Fibroblast of peridontal ligament (primary cell): ENCODE data around the gene CYB5R3.

Source experiments
- DNase-seq: peaks from one replicate; pipeline ENCODE4 v3.0.0-alpha.2; 2010; ENCODE audit errors: extremely low read depth

The CYB5R3 gene

DNA sequence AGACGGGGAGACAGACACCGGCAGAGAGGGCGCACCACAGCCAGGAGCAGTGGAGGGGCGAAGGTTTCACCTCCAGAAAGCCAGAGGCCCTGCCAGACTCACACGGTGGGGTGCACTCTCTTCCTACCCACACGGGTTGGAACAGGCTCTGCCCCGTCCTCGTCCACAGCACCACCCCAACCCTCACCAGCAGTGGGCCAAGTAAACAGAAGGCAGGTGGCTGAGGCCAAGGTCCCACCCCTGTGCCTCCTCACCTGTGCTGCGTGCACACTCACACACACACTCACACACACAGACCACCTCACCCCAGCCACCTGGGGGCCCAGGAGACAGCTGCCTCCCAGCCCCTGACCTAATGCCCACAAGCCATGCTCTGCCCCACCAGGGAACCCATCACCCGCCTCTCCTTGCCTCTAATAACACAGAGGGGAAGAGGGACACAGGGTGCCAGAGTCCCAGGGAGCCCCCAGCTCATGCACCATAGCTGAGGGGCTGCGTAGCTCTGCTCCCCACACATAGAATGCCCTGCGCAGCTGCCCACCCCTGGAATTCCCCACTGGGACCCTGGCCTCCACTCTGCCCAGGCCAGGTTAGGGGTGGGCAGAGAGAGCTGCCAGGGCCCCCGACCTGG lies 3.1 kb downstream of the CYB5R3 start:
- DNase-seq: no peak

DNA sequence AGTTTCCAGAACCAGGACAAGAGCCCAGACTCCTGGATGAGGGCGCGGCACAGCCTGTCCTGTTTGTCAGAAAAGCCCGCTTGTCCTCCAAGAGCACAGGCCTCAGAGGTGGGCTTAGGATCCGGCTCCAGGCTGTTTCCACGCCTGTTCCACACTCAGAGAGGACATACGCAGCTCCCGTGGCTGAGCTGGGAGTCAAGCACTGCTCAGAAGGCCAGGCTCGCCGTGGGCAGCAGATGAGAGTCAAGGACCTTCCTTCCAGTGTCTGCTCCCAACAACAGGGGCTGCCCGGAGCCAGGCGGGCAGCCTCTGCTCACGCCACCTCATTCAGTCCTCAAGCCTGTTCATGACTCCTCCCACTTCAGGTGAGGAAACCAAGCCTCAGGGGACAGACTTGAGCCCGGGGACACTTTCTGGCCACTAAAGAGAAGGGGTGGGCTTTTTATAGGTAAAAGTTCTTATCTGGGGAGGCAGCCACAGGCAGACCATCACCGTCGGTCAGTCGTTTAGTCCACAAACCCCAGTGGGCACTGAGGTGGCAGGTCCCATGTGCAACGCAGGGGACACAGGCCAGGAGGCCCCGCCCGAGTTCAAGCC lies 3.8 kb downstream of the CYB5R3 start:
- DNase-seq: no peak

- DNase-seq: peak; percentile 22
These were observed 4.5 kb downstream of the CYB5R3 start for GRCh38 chr22:42644422-42645340.

DNA sequence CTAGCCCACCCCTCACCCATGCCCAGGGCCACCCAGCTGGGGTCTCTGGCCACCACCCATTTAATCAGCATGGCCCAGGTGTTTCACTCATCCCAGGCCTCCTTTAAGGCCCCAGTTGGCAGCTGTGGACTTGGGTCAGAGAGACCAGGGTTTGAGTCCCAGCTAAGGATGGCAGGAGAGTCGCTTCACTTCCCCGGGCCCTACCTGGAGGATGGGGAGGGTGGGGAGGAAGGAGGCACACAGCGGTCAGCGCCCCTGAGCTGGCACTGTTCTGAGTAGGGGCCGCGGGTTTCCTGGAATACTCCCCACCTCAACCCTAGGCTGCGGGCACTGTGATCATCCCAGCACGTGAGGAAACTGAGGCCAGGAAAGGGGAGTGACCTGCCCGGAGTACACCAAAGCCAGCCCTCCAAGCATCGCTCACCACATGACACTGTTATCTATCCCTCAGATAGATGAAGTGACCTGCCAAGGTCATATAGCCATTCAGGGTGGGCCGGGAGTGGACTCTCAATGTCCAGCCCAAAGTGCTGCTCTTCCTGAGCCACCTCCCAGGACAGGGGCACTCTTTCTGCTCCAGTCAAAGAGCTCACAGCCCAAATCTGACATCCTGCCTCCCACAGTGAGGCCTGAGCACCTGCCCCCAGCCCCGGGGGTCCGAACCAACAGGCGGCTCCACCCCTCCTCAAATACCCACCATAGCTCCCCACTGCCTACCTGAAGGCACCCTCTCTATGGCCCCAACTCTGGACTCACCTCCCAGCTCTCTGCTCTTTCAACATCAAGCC lies 5.4 kb downstream of the CYB5R3 start:
- DNase-seq: no peak

- DNase-seq: no peak
These were observed 6.2 kb downstream of the CYB5R3 start for GRCh38 chr22:42642806-42643633.

GRCh38 chr22:42641801-42642413 lies 7.3 kb downstream of the CYB5R3 start:
- DNase-seq: no peak

- DNase-seq: no peak
These were observed 9.5 kb downstream of the CYB5R3 start for GRCh38 chr22:42639541-42640241.

DNA sequence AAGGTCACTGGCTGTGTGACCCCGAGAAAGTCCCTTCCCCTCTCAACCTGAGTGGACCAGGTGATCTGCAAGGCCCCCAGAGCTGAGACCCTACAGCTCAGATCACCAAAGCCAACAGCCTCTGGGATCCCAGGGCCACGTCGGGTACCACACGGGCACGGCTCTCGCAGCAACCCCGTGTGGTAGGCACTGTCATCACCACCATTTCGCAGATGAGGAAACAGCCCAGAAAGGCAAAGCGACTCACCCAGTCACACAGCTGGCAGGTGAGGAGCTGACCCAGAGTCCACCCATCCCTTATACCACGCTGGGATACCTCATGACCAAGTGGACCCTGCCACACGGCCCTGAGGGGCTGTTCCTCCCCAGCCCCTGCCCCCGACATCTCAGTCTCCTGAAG lies 11.6 kb downstream of the CYB5R3 start:
- DNase-seq: no peak

DNA sequence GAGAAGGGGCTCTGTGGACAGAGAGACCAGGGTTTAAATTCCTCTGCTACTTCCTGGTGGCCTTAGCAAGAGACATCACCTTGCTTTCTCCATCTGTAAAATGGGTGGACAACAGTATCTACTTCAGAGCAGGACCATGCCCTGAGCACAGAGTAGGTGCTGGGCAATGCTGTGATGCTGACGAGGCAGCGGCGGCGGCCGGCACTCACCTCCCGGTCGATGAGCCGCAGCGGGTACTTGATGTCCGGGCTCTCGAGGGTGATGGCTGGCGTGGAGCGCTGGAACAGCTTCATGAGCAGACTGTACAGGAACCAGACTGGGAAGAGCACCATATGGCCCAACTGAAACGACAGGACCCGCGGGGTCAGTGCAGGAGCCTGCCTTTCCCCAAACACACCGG lies 12.7 kb downstream of the CYB5R3 start:
- DNase-seq: no peak

GRCh38 chr22:42635531-42635930 lies 13.7 kb downstream of the CYB5R3 start:
- DNase-seq: peak; percentile 86

GRCh38 chr22:42633013-42633412 lies 16.2 kb downstream of the CYB5R3 start:
- no peak for DNase-seq

DNA sequence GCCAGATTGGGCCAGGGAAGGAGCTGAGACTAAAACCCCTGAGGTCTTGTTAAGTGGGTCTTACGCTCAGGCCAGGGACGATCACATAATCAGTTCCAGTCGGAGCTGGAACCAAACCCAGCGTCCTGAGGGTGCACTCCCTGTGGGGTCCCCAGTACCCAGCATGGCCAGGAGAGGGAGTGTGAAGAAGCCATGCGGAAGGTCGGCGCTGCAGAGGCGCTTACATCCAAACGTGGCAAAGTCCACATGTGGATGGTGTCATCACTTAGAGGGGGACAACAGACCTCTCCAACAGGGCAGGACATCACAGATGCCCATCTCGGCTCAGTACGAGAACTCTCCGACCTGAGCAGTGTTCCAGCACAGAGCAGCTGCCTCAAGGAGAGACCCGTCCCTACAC lies 17.1 kb downstream of the CYB5R3 start:
- DNase-seq: no peak

GRCh38 chr22:42630901-42631602 lies 18.1 kb downstream of the CYB5R3 start:
- no peak for DNase-seq

DNA sequence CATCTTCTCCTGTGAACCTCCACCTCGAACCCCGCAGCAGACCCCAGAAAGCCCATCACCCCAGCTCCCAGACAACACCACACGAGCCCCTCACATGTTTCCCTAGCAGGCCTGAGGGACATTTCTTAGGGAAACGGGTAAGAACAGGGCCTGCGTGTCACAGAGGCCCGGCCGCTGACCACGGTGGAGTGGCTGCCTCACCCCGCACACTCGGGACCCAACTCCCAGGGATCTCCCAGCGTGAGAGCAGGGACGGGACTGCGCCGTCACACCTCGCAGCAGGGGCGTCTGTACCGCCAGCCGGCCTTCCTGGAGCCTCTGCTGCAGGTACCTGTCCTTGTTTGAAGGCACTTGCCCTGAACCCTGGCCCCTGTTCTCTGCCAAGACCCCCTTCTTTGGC lies 19.0 kb downstream of the CYB5R3 start:
- DNase-seq: no peak

GRCh38 chr22:42627981-42628380 lies 21.2 kb downstream of the CYB5R3 start:
- DNase-seq: no peak

GRCh38 chr22:42626951-42627625 lies 22.1 kb downstream of the CYB5R3 start:
- DNase-seq: no peak

- DNase-seq: no peak
These were observed 22.8 kb downstream of the CYB5R3 start for GRCh38 chr22:42626431-42626830.

- no peak for DNase-seq
These were observed 23.8 kb downstream of the CYB5R3 start for GRCh38 chr22:42625416-42625815.

DNA sequence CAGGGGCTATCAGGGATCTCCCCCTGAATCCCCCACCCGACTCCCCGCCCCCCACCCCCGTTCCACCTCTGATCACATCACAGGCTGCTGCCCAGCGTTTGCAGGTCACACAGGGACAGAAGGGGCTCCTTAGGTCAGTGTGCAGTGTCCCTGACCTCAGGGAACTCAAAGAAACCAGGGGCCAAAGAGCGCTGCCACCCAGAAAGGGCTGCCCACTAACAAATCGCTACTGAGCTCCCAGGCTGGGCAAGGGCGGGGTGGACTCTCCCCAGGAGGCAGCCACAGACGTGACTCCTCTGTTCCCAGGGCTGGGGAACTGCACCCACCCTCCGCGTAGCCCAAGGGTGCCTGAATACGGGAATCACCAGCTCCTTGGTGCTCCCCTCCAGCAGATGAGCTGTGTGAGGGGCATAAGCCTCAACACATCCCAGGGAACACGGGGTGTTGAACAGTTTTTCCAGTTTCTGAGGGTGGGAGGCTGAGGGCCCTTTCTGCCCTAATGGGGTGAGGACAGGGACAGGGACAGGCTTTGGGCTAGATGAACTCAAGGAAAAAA lies 24.6 kb downstream of the CYB5R3 start:
- DNase-seq: no peak
